Measurements from ENCODE around the gene CNPY3.
"Not testable (repeated sequence)": the region's sequence is repeated elsewhere in the genome, so short reads cannot be mapped to it uniquely, and the experiment has no call there.

Gene CNPY3

DNA sequence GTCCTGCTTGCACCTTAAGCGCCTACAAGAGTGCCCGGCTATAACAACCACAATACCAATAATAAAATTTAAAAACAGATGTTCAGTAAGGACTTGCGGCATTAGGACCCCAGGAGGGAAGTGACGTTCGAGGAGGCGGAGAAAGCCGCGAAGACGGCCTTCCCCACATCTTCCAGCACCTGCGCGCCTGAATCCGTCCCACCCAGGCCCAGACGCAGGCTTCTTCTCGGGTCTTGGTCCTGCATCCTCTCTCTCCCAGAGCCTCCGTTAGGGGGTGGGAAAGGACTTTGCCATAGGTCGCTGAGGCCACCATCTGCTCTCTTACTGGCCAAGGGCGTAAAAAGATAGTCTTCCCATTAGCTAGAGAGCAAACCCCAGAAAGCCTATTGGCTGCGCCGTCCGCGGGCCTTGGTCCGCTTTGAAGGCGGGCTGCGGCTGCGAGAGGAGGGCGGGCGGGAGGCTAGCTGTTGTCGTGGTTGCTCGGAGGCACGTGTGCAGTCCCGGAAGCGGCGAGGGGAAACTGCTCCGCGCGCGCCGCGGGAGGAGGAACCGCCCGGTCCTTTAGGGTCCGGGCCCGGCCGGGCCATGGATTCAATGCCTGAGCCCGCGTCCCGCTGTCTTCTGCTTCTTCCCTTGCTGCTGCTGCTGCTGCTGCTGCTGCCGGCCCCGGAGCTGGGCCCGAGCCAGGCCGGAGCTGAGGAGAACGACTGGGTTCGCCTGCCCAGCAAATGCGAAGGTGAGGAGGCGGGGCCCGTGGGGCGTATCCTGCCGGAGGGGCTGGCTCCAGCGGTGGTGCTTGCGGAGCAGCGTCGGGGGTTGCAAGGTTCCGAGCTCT is at the start of gene CNPY3:
Gene CNPY3 (plus strand): TSS at position 495 of the 835 bp plus-strand sequence. CDS start 91 bp downstream, at position 586.
- peak within 1 kb of the TSS; percentile 93 for H3K4me2 ChIP-seq (ENCODE audit: low read length)
- H3K36me3 ChIP-seq (replicated peaks; ENCODE audit: low read depth, low read length), result peaks cover 34% of the 10 kb centered on the region
- peaks cover 38% of the 10 kb centered on the region for H4K20me1 ChIP-seq (ENCODE audit: insufficient read depth, low read length)
- peak within 1 kb of the TSS; percentile 16 for H2AFZ ChIP-seq (ENCODE audit: low read depth, low read length)
- no peak for TF ChIP-seq EZH2phosphoT487 (IDR thresholded peaks at IDR 0.05; ENCODE audit: low read depth)
- TF ChIP-seq, protein P1, sequence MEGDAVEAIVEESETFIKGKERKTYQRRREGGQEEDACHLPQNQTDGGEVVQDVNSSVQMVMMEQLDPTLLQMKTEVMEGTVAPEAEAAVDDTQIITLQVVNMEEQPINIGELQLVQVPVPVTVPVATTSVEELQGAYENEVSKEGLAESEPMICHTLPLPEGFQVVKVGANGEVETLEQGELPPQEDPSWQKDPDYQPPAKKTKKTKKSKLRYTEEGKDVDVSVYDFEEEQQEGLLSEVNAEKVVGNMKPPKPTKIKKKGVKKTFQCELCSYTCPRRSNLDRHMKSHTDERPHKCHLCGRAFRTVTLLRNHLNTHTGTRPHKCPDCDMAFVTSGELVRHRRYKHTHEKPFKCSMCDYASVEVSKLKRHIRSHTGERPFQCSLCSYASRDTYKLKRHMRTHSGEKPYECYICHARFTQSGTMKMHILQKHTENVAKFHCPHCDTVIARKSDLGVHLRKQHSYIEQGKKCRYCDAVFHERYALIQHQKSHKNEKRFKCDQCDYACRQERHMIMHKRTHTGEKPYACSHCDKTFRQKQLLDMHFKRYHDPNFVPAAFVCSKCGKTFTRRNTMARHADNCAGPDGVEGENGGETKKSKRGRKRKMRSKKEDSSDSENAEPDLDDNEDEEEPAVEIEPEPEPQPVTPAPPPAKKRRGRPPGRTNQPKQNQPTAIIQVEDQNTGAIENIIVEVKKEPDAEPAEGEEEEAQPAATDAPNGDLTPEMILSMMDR (IDR thresholded peaks at IDR 0.05; ENCODE audit: low read depth, low read length), result no peak
- peaks cover 39% of the 10 kb centered on the region for H3K4me1 ChIP-seq (ENCODE audit: low read length)
- H3K27me3 ChIP-seq (ENCODE audit: low read depth, low read length), result no peaks in the 10 kb centered on the region
- H3K79me2 ChIP-seq (ENCODE audit: low read length), result peaks cover 41% of the 10 kb centered on the region
- H3K4me3 ChIP-seq (ENCODE audit: low read length), result peak within 1 kb of the TSS; percentile 86
- H3K9me3 ChIP-seq (ENCODE audit: insufficient read depth, low read length), result no peaks in the 10 kb centered on the region
- peak within 1 kb of the TSS; percentile 97 for H3K9ac ChIP-seq (ENCODE audit: low read length)
- peak within 1 kb of the TSS; percentile 95 for H3K27ac ChIP-seq (ENCODE audit: low read length)

- not testable (repeated sequence) for H3K27me3 ChIP-seq (ENCODE audit: low read depth, low read length); H2AFZ ChIP-seq (ENCODE audit: low read depth, low read length); H4K20me1 ChIP-seq (ENCODE audit: insufficient read depth, low read length); H3K9me3 ChIP-seq (ENCODE audit: insufficient read depth, low read length); H3K4me1 ChIP-seq (ENCODE audit: low read length)
- Histone ChIP-seq H3K4me2 (ENCODE audit: low read length) (peak overlapping the region; percentile 84), H3K4me3 (ENCODE audit: low read length) (peak overlapping the region; percentile 79), H3K79me2 (ENCODE audit: low read length) (peaks cover 54% of the 10 kb centered on the region), H3K36me3 (replicated peaks; ENCODE audit: low read depth, low read length) (peaks cover 30% of the 10 kb centered on the region), H3K9ac (ENCODE audit: low read length) (peak overlapping the region; percentile 83), H3K27ac (ENCODE audit: low read length) (peak overlapping the region; percentile 82)
Observed at GRCh38 chr6:42880240-42880817, 49.0 kb upstream of the CNPY3 start.

GRCh38 chr6:42880871-42881270 is 48.4 kb upstream of the CNPY3 start:
- H2AFZ ChIP-seq (ENCODE audit: low read depth, low read length); H3K4me1 ChIP-seq (ENCODE audit: low read length); H3K9me3 ChIP-seq (ENCODE audit: insufficient read depth, low read length); H4K20me1 ChIP-seq (ENCODE audit: insufficient read depth, low read length); H3K27me3 ChIP-seq (ENCODE audit: low read depth, low read length): not testable (repeated sequence)
- Histone ChIP-seq H3K36me3 (replicated peaks; ENCODE audit: low read depth, low read length) (peaks cover 35% of the 10 kb centered on the region), H3K4me3 (ENCODE audit: low read length) (peak overlapping the region; percentile 79), H3K27ac (ENCODE audit: low read length) (0 out of 2 replicates have a peak overlapping the region, but pooled peaks have one; percentile 82), H3K4me2 (ENCODE audit: low read length) (peak overlapping the region; percentile 84), H3K9ac (ENCODE audit: low read length) (peak overlapping the region; percentile 83), H3K79me2 (ENCODE audit: low read length) (peaks cover 60% of the 10 kb centered on the region)

DNA sequence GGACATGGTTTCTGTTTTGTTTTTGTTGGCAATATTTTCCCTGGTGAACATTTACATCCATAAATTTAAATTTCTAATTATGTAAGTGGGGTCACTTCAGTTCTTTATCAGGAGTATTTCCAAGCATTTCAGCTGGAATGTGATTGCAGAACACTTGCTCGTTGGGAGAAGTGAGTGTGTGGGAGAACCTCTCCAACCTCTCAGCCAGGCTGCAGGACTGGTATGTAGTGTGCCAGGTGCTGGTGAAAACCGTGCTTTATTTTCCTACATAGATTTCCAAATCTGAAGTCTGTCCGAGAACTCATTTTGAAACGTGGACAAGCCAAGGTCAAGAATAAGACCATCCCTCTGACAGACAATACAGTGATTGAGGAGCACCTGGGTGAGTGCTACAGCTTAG is 43.6 kb upstream of the CNPY3 start:
- H3K4me1 ChIP-seq (ENCODE audit: low read length), result peaks cover 8% of the 10 kb centered on the region
- H3K79me2 ChIP-seq (ENCODE audit: low read length), result peaks cover 57% of the 10 kb centered on the region
- no peaks in the 10 kb centered on the region for H3K27me3 ChIP-seq (ENCODE audit: low read depth, low read length)
- TF ChIP-seq, protein P1 (IDR thresholded peaks at IDR 0.05; ENCODE audit: low read depth, low read length), result no peak
- TF ChIP-seq EZH2phosphoT487 (IDR thresholded peaks at IDR 0.05; ENCODE audit: low read depth), result no peak
- H2AFZ ChIP-seq (ENCODE audit: low read depth, low read length), result no peak overlapping the region
- H3K9me3 ChIP-seq (ENCODE audit: insufficient read depth, low read length), result no peaks in the 10 kb centered on the region
- peaks cover 6% of the 10 kb centered on the region; the same call in 1 of the 2 replicates for H4K20me1 ChIP-seq (ENCODE audit: insufficient read depth, low read length)
- H3K4me3 ChIP-seq (ENCODE audit: low read length), result no peak overlapping the region
- no peak overlapping the region for H3K9ac ChIP-seq (ENCODE audit: low read length)
- no peak overlapping the region for H3K4me2 ChIP-seq (ENCODE audit: low read length)
- H3K36me3 ChIP-seq (replicated peaks; ENCODE audit: low read depth, low read length), result peaks cover 37% of the 10 kb centered on the region
- H3K27ac ChIP-seq (ENCODE audit: low read length), result no peak overlapping the region

- peaks cover 27% of the 10 kb centered on the region for H3K36me3 ChIP-seq (replicated peaks; ENCODE audit: low read depth, low read length)
- not testable (repeated sequence) for H3K27ac ChIP-seq (ENCODE audit: low read length); H3K4me2 ChIP-seq (ENCODE audit: low read length); H4K20me1 ChIP-seq (ENCODE audit: insufficient read depth, low read length); H2AFZ ChIP-seq (ENCODE audit: low read depth, low read length); H3K9ac ChIP-seq (ENCODE audit: low read length); H3K4me3 ChIP-seq (ENCODE audit: low read length); H3K9me3 ChIP-seq (ENCODE audit: insufficient read depth, low read length); H3K27me3 ChIP-seq (ENCODE audit: low read depth, low read length)
- H3K79me2 ChIP-seq (ENCODE audit: low read length), result peaks cover 32% of the 10 kb centered on the region
- H3K4me1 ChIP-seq (ENCODE audit: low read length), result peaks cover 14% of the 10 kb centered on the region
Observed at GRCh38 chr6:42888201-42888600, 41.1 kb upstream of the CNPY3 start.

All from OCI-LY3 (cell line).